Neutrophil (primary cell): Measurements from ENCODE around the gene CHI3L1.

ENCODE experiments used
- H3K27ac ChIP-seq: fragments of 200-600 bp; sonication (generic); 2 replicates; pipeline ENCODE4 v1.5.1; 2016; ENCODE audit warnings: mild to moderate bottlenecking, moderate library complexity
- H3K27me3 ChIP-seq: fragments of 200-600 bp; sonication (generic); 2 replicates; pipeline ENCODE4 v1.6.0; 2016; ENCODE audit warnings: mild to moderate bottlenecking
- H3K36me3 ChIP-seq: fragments of 200-600 bp; sonication (generic); 2 replicates; pipeline ENCODE4 v1.5.1; 2017
- H3K4me1 ChIP-seq, 2 experiments: fragments of 200-600 bp in 1 of 2; sonication (generic) in 1 of 2; 1 replicate in 1 of 2; 2 replicates in 1 of 2; pipeline versions ENCODE4 v1.5.1 to v1.6.1; 2013 to 2016; ENCODE audit warnings: low read depth in 1 of 2, low read length in 1 of 2, mild to moderate bottlenecking in 1 of 2, moderate library complexity in 1 of 2; ENCODE audit not compliant: control insufficient read depth in 1 of 2, insufficient read depth in 1 of 2
- H3K4me3 ChIP-seq, 2 experiments: fragments of 200-600 bp in 1 of 2; sonication (generic) in 1 of 2; 1 replicate in 1 of 2; 2 replicates in 1 of 2; pipeline ENCODE4 v1.5.1; 2013 to 2016; ENCODE audit warnings: low read depth in 1 of 2, low read length in 1 of 2, mild to moderate bottlenecking in 1 of 2, moderate library complexity in 1 of 2
- H3K9me3 ChIP-seq: fragments of 200-600 bp; sonication (generic); 2 replicates; pipeline ENCODE4 v1.5.1; 2016
- TF ChIP-seq, protein P1 (sequence below): fragments of 200-600 bp; sonication (generic); IDR thresholded peaks from 2 replicates; pipeline ENCODE4 v1.5.1; 2016; ENCODE audit warnings: antibody characterized with exemption

CHI3L1 gene

GRCh38 chr1:203131548-203132200 is 54.8 kb downstream of the CHI3L1 start:
- Histone ChIP-seq H3K27me3 (peaks cover 98% of the 10 kb centered on the region), H3K4me3 (no peak overlapping the region), H3K27ac (no peak overlapping the region), H3K4me1 (peaks cover 11 to 14% of the 10 kb centered on the region in 2 experiments), H3K9me3 (no peaks in the 10 kb centered on the region), H3K36me3 (no peaks in the 10 kb centered on the region)
- TF ChIP-seq, protein P1, sequence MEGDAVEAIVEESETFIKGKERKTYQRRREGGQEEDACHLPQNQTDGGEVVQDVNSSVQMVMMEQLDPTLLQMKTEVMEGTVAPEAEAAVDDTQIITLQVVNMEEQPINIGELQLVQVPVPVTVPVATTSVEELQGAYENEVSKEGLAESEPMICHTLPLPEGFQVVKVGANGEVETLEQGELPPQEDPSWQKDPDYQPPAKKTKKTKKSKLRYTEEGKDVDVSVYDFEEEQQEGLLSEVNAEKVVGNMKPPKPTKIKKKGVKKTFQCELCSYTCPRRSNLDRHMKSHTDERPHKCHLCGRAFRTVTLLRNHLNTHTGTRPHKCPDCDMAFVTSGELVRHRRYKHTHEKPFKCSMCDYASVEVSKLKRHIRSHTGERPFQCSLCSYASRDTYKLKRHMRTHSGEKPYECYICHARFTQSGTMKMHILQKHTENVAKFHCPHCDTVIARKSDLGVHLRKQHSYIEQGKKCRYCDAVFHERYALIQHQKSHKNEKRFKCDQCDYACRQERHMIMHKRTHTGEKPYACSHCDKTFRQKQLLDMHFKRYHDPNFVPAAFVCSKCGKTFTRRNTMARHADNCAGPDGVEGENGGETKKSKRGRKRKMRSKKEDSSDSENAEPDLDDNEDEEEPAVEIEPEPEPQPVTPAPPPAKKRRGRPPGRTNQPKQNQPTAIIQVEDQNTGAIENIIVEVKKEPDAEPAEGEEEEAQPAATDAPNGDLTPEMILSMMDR = no peak

GRCh38 chr1:203130358-203130985 is 56.0 kb downstream of the CHI3L1 start:
- peaks cover 20 to 26% of the 10 kb centered on the region in 2 experiments for H3K4me1 ChIP-seq
- TF ChIP-seq, protein P1 = no peak
- H3K27ac ChIP-seq = no peak overlapping the region
- peaks cover 98% of the 10 kb centered on the region for H3K27me3 ChIP-seq
- no peak overlapping the region for H3K4me3 ChIP-seq
- H3K9me3 ChIP-seq = no peaks in the 10 kb centered on the region
- no peaks in the 10 kb centered on the region for H3K36me3 ChIP-seq

DNA sequence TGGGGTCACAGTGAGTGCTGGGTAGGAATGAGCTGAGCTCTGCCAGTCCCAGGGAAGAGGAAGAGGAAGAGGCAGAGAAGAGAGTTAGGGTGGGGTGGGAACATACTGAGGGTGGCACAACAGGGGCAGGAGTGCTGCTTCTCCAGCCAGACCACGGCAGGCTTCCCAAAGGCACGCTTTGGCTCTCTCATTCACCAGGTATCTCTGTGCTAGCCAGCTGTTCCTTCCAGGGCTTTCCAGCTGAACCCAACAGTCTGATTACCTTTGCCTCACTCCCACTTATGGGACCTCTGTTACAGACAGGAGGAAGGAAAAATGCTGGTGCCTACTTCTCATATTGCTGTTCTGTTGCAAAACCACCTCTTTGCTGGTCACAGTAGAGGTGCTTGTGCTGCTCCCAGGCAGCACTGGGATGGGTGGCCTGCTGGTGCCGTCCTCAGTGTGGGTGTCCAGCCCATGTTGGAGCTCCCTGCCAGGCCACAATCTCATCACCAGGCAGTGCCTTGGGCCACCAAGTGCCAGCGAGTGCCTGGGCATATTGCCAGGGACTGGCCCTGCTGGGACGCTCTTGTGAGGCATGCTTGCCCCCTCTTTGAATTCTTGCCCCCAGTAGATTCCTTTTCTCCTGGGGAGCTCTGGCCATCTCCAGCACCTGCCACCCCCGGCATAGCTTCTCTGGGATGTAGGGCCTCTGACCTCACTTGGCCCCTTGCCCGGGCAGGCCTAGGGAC is 56.8 kb downstream of the CHI3L1 start:
- Histone ChIP-seq H3K27me3 (peaks cover 98% of the 10 kb centered on the region), H3K27ac (no peak overlapping the region), H3K4me1 (peaks cover 20 to 27% of the 10 kb centered on the region in 2 experiments), H3K4me3 (no peak overlapping the region), H3K9me3 (no peaks in the 10 kb centered on the region), H3K36me3 (no peaks in the 10 kb centered on the region)
- TF ChIP-seq, protein P1 = no peak
